ENCODE measurements around the gene STOX2. TPM values are rescaled to one million over a fixed set of nuclear protein-coding genes. Genes with fewer than 3 reads are reported as not detected.

Gene STOX2
- polyA plus RNA-seq, 1 of the 3 experiments (the other 2 are of a cell fraction): 0.16 TPM

DNA sequence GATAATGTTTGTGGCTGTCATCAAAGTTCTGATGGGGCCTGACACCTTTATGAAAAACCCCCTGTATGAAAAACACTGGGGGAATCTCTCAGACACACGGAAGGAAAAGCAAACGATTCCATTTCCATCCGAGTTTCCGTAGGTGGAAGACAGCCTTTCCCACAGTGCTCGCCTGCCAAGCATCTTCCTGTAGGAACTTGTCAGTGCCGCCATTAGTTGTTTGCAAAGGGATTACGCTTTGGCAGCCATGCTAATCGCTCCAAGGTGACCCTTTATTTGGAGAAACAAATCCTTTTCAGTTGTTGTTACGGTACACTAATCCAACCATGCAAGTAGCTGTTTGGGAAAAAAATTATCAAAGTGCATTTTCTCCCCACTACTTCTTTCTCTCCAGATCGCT lies 44.4 kb upstream of the STOX2 start:
- Histone ChIP-seq H3K36me3 (replicated peaks in 1 of 2; ENCODE audit: control insufficient read depth in 1 of 2, insufficient read depth in 2 of 2, low read length in 1 of 2) (no peaks in the 10 kb centered on the region), H3K79me2 (ENCODE audit: insufficient read depth) (no peaks in the 10 kb centered on the region), H4K20me1 (ENCODE audit: insufficient read depth) (no peaks in the 10 kb centered on the region), H3K9ac (no peak overlapping the region), H3K4me2 (no peak overlapping the region), H3K27me3 (ENCODE audit: insufficient read depth) (peaks cover 6% of the 10 kb centered on the region), H3K4me3 (ENCODE audit: low read depth in 2 of 2, low read length in 1 of 2) (no peak overlapping the region), H3K9me3 (no peaks in the 10 kb centered on the region), H3K27ac (ENCODE audit: low read depth in 2 of 2, low read length in 1 of 2) (no peak overlapping the region), H3K4me1 (ENCODE audit: control insufficient read depth in 1 of 2, insufficient read depth in 2 of 2, low read depth in 1 of 2, low read length in 1 of 2) (peaks cover 0 to 3% of the 10 kb centered on the region in 2 experiments; a peak in 1 of 4 replicates), H3F3A (replicated peaks; ENCODE audit: insufficient read depth) (no peaks in the 10 kb centered on the region), H3K9me2 (no peaks in the 10 kb centered on the region), H2AFZ (ENCODE audit: low read depth) (no peak overlapping the region)
- CTCF ChIA-PET: interaction anchor here (1.0 to 1.1 kb wide), 2 partner anchors 244 to 307 kb away, joined by 3 to 4 read pairs; no protein-coding TSS in a partner anchor
- TF ChIP-seq MEF2A (IDR thresholded peaks at IDR 0.05; ENCODE audit: borderline replicate concordance, low read depth): no peak
- no peak for TF ChIP-seq POLR2AphosphoS5 (IDR thresholded peaks at IDR 0.05; ENCODE audit: low read depth, low read length)
- no peak for TF ChIP-seq GATA2 (CRISPR knock-in tag; IDR thresholded peaks at IDR 0.05)
- TF ChIP-seq RFX5 (IDR thresholded peaks at IDR 0.05; ENCODE audit: low read length): no peak
- no peak for TF ChIP-seq FOXM1 (IDR thresholded peaks at IDR 0.05; ENCODE audit: low read depth)
- TF ChIP-seq ELF1 (IDR thresholded peaks at IDR 0.05): no peak
- TF ChIP-seq EP300 (IDR thresholded peaks at IDR 0.05; ENCODE audit: borderline replicate concordance in 1 of 2, low read depth in 1 of 2, low read length in 1 of 2): no peak
- TF ChIP-seq NFIC (IDR thresholded peaks at IDR 0.05; ENCODE audit: borderline replicate concordance): no peak
- no peak for TF ChIP-seq RCOR1 (IDR thresholded peaks at IDR 0.05; ENCODE audit: low read length)
- no peak for TF ChIP-seq CHD2 (IDR thresholded peaks at IDR 0.05; ENCODE audit: low read length, partially characterized antibody)
- TF ChIP-seq FOXJ3 (CRISPR knock-in tag; IDR thresholded peaks at IDR 0.05): no peak
- TF ChIP-seq SMC3 (IDR thresholded peaks at IDR 0.05; ENCODE audit: low read depth, low read length): no peak
- TF ChIP-seq, protein P1, sequence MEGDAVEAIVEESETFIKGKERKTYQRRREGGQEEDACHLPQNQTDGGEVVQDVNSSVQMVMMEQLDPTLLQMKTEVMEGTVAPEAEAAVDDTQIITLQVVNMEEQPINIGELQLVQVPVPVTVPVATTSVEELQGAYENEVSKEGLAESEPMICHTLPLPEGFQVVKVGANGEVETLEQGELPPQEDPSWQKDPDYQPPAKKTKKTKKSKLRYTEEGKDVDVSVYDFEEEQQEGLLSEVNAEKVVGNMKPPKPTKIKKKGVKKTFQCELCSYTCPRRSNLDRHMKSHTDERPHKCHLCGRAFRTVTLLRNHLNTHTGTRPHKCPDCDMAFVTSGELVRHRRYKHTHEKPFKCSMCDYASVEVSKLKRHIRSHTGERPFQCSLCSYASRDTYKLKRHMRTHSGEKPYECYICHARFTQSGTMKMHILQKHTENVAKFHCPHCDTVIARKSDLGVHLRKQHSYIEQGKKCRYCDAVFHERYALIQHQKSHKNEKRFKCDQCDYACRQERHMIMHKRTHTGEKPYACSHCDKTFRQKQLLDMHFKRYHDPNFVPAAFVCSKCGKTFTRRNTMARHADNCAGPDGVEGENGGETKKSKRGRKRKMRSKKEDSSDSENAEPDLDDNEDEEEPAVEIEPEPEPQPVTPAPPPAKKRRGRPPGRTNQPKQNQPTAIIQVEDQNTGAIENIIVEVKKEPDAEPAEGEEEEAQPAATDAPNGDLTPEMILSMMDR (IDR thresholded peaks at IDR 0.05): no peak
- WGBS (ENCODE audit: low lambda C conversion rate): 75% methylated on average over 10 of the region's 10 CpGs
- DNase-seq: no peak
- POLR2A ChIA-PET: no interaction called here

DNA sequence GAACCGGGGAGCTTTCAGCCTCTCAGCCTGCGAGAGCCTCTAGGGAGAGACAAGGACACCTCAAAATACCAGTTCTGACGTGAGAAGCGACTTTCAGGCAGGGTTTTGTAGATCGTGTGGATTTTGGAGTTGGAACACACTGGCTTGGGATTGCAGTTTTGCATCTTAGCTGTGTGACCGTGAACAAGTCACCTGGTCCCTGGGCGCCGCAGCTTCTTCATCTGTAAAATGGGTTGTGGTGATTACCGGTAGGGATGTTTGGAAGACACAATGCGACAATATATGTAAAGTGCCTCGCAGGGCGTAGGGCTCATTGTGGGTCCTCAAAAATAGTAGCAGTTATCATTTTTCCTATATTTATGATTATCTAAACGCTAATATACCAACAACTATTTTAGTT lies 43.7 kb upstream of the STOX2 start:
- Histone ChIP-seq H2AFZ (ENCODE audit: low read depth) (no peak overlapping the region), H3K9ac (no peak overlapping the region), H3K27ac (ENCODE audit: low read depth in 2 of 2, low read length in 1 of 2) (no peak overlapping the region), H3K4me2 (no peak overlapping the region), H3K79me2 (ENCODE audit: insufficient read depth) (no peaks in the 10 kb centered on the region), H3F3A (replicated peaks; ENCODE audit: insufficient read depth) (no peaks in the 10 kb centered on the region), H3K4me3 (ENCODE audit: low read depth in 2 of 2, low read length in 1 of 2) (no peak overlapping the region), H3K9me3 (no peaks in the 10 kb centered on the region), H3K36me3 (replicated peaks in 1 of 2; ENCODE audit: control insufficient read depth in 1 of 2, insufficient read depth in 2 of 2, low read length in 1 of 2) (no peaks in the 10 kb centered on the region), H4K20me1 (ENCODE audit: insufficient read depth) (no peaks in the 10 kb centered on the region), H3K27me3 (ENCODE audit: insufficient read depth) (peaks cover 6% of the 10 kb centered on the region; the same call in 1 of the 2 replicates), H3K9me2 (no peaks in the 10 kb centered on the region), H3K4me1 (ENCODE audit: control insufficient read depth in 1 of 2, insufficient read depth in 2 of 2, low read depth in 1 of 2, low read length in 1 of 2) (no peaks in the 10 kb centered on the region; a peak in 1 of 4 replicates)
- ChIA-PET CTCF (interaction anchor here (1.0 to 1.5 kb wide), 4 partner anchors 239 to 403 kb away, joined by 3 to 7 read pairs (median 4); no protein-coding TSS in a partner anchor), POLR2A (no interaction called here)
- no peak for TF ChIP-seq FOSL2 (IDR thresholded peaks at IDR 0.05; ENCODE audit: borderline replicate concordance, low read depth)
- TF ChIP-seq EZH2phosphoT487 (IDR thresholded peaks at IDR 0.05; ENCODE audit: borderline replicate concordance, low read depth): no peak
- TF ChIP-seq, protein P2, sequence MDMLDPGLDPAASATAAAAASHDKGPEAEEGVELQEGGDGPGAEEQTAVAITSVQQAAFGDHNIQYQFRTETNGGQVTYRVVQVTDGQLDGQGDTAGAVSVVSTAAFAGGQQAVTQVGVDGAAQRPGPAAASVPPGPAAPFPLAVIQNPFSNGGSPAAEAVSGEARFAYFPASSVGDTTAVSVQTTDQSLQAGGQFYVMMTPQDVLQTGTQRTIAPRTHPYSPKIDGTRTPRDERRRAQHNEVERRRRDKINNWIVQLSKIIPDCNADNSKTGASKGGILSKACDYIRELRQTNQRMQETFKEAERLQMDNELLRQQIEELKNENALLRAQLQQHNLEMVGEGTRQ (IDR thresholded peaks at IDR 0.05; ENCODE audit: borderline replicate concordance, low read depth, low read length): no peak
- TF ChIP-seq, protein P3, sequence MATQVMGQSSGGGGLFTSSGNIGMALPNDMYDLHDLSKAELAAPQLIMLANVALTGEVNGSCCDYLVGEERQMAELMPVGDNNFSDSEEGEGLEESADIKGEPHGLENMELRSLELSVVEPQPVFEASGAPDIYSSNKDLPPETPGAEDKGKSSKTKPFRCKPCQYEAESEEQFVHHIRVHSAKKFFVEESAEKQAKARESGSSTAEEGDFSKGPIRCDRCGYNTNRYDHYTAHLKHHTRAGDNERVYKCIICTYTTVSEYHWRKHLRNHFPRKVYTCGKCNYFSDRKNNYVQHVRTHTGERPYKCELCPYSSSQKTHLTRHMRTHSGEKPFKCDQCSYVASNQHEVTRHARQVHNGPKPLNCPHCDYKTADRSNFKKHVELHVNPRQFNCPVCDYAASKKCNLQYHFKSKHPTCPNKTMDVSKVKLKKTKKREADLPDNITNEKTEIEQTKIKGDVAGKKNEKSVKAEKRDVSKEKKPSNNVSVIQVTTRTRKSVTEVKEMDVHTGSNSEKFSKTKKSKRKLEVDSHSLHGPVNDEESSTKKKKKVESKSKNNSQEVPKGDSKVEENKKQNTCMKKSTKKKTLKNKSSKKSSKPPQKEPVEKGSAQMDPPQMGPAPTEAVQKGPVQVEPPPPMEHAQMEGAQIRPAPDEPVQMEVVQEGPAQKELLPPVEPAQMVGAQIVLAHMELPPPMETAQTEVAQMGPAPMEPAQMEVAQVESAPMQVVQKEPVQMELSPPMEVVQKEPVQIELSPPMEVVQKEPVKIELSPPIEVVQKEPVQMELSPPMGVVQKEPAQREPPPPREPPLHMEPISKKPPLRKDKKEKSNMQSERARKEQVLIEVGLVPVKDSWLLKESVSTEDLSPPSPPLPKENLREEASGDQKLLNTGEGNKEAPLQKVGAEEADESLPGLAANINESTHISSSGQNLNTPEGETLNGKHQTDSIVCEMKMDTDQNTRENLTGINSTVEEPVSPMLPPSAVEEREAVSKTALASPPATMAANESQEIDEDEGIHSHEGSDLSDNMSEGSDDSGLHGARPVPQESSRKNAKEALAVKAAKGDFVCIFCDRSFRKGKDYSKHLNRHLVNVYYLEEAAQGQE (IDR thresholded peaks at IDR 0.05; ENCODE audit: low read depth, low read length): no peak
- TF ChIP-seq FOXM1 (IDR thresholded peaks at IDR 0.05; ENCODE audit: low read depth): no peak
- 73% methylated on average over 13 of the region's 13 CpGs for WGBS (ENCODE audit: low lambda C conversion rate)
- DNase-seq: no peak

All from SK-N-SH (cell line).